ENCODE measurements around the gene TFB2M.
"Not testable (repeated sequence)": the region's sequence is repeated elsewhere in the genome, so short reads cannot be mapped to it uniquely, and the experiment has no call there.

Gene TFB2M

GRCh38 chr1:246566128-246566812 is at the start of gene TFB2M, which contains the start of gene CNST:
Gene TFB2M (minus strand): TSS chr1:246566261. CDS start chr1:246566138, 123 bp downstream.
Gene CNST (plus strand): TSS chr1:246566456. CDS start chr1:246591563, 25,107 bp downstream.
- DNase-seq, result peak; percentile 99

GRCh38 chr1:246613096-246613758 is 47.2 kb upstream of the TFB2M start:
- no peak for DNase-seq

- DNase-seq, result no peak
Observed at GRCh38 chr1:246609632-246610031, 43.6 kb upstream of the TFB2M start.

- DNase-seq, result peak; percentile 77
Observed at GRCh38 chr1:246608616-246609376, 42.7 kb upstream of the TFB2M start.

DNA sequence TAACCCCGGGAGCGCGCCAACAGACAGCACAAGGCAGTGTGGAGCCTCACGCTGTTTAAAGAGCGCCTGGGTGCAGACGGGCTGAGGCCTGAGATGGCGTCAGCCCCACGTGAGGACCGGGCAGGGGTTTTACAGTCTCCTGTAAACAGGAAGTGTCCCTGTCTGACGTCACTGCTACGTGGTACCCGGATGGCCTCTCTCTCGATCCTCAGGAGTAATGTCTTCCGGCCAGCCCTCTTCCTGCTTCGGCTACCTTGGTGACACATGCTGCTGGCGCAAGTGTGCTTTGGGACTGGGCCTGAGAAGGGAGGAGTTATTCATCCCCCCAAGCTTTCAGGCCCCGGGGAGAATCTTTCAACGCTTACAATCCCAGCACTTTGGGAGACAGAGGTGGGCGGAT is 41.4 kb upstream of the TFB2M start:
- DNase-seq, result no peak

GRCh38 chr1:246605231-246605630 is 39.2 kb upstream of the TFB2M start:
- not testable (repeated sequence) for DNase-seq

DNA sequence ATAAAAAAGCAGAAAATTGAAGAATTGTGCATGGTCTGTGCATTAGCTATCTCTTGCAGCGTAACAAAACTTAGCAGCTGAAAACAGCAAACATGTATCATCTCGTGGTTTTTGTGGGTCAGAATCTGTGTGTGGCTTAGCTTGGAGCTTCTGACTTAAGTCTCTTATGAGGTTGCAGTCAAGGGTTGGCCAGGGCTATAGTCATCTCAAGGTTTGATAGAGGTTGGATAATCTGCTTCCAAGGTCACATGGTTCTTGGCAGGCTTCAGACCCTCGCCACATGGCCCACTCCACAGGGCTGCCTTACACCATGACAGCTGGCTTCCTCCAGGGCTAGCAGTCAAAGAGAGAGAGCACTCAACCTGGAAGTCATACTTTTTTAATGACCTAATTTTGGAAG is 36.1 kb upstream of the TFB2M start:
- peak; percentile 7 for DNase-seq

DNA sequence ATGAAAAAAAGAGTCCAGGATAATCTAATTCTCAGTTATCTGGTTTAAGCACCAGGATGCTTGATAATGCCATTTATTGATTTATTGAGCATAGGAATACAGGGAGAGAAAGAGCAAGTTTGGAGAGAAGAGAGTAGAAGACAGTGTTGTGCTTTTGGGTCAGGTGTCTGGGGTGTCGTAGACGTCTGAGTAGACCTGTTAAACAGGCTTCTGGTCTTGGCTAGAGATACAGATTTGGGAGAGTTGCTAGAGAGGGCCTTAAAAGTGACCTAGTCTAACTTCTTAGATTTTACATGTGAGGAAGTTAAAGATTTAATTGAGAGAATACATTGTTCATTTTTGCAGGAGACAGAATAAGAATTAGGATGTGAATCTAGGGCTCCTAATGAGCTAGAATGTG is 34.5 kb upstream of the TFB2M start:
- DNase-seq, result no peak

- no peak for DNase-seq
Observed at GRCh38 chr1:246599315-246599714, 33.3 kb upstream of the TFB2M start.

- no peak for DNase-seq
Observed at GRCh38 chr1:246597971-246598370, 31.9 kb upstream of the TFB2M start.

- DNase-seq, result peak; percentile 17
Observed at GRCh38 chr1:246597340-246597739, 31.3 kb upstream of the TFB2M start.

DNA sequence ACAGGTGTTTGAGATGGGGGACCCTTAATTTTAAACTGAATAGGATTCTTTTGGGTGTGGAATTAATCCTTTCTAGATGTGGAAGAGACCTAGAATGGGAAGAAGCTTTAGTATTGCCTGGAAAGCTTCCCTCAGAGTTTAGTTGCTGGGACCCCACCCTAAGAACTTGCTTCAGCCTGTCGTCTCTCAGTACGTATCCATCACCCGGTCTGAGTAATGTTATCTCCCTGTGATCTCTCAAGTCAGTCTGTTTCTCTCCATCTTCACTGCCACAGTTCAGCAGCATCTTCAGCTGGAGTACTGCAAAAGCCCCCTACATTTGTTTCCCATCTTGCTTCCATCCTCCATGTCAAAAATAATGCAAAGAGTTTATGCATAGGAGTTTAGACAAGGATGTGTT is 29.1 kb upstream of the TFB2M start:
- DNase-seq, result no peak

DNA sequence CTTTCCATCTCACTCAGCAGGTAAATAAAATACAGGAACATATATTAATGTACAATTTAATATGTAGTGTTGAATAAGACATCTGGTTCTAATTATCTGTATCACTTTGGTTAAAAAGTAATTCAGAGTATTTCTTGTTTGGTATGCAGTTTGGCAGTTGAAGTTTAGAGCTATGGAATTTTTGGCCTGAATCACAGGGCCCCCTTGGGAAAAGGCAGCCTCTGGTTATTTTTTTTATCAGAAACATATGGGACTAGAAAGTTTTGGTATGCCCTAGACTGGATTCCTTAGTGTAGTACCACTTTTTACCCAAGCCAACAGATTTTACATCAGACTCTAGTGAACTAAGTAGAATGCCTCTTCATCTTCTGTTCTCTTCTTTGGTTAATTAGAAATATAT is 26.6 kb upstream of the TFB2M start:
- DNase-seq, result no peak

GRCh38 chr1:246591958-246592357 is 25.9 kb upstream of the TFB2M start:
- peak; percentile 32 for DNase-seq

GRCh38 chr1:246591504-246591903 is 25.4 kb upstream of the TFB2M start:
- no peak for DNase-seq

GRCh38 chr1:246591047-246591446 is 25.0 kb upstream of the TFB2M start:
- DNase-seq, result no peak

DNA sequence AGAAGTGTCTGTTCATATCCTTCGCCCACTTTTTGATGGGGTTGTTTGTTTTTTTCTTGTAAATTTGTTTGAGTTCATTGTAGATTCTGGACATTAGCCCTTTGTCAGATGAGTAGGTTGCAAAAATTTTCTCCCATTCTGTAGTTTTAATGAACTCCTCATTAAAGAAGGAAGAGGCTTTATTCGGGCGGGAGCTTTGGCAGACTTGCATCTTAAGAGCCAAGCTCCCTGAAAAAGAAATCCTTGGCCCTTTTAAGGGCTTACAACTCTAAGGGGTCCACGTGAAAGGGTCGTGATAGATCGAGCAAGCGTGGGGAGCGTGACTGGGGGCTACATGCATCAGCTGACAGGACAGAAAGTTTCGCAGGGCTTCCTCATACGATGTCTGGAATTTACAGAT is 23.9 kb upstream of the TFB2M start:
- DNase-seq, result not testable (repeated sequence)

GRCh38 chr1:246588159-246588721 is 22.2 kb upstream of the TFB2M start:
- DNase-seq, result no peak

GRCh38 chr1:246587606-246588005 is 21.5 kb upstream of the TFB2M start:
- DNase-seq, result no peak

DNA sequence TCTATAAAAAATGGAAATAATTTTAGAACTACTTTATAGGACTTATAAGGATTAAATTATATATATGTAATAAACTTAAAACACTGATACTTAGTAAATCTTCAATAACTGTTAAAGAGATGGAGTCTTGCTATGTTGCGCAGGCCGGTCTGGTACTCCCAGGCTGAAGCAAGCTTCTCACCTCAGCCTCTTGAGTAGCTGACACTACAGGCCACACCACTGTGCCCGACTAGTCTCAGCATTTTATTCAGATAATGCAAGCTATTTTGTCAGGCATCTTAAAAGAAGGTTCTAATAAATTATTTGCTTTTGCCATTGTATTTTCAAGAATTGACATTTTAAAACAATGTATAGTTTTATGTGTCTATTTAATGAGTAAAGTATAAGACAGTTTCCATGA is 21.0 kb upstream of the TFB2M start:
- no peak for DNase-seq

DNA sequence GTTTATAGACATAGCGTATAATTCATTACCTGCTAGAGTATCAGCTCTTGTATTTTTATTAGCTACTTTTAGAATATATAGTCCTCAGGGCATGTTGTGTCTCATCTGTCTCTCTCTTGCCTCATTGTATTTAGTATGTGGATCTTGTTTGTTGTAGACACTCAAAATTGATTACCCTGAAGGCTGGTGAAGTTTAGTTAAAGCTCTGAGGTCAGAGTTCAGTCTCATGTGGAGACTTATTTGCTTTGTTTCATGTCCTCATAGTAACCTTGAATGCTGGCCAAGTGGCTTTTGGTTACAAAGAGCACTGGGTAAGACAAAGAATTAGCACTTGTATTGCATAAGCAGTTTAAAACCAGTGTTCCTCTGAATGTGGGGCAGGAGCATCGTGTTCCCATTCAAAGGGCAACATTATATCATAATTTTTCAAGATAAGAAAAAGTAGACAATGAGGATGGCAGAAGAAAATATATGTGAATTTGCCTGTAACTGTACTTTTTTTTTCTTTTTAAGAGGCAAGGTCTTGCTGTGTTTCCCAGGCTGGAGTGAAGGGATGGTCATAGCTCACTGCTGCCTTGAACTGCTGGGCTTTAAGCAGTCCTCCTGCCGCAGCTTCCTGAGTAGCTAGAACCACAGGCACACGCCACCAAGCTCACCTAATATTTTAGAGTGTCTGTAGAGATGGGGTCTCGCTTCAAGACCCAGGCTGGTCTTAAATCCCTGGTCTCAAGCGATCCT is 17.6 kb upstream of the TFB2M start:
- DNase-seq, result peak; percentile 97

- DNase-seq, result no peak
Observed at GRCh38 chr1:246583056-246583440, 17.0 kb upstream of the TFB2M start.
